Ishikawa (cell line): ENCODE data around the gene GRIK1.

Experiments
- CEBPB ChIP-seq: IDR thresholded peaks from 2 replicates; pipeline ENCODE4 v1.6.1; 2012
- CREB1 ChIP-seq: IDR thresholded peaks from 2 replicates; pipeline ENCODE4 v1.6.1; 2012; ENCODE audit warnings: low read depth
- EGR1 ChIP-seq: IDR thresholded peaks from 2 replicates; pipeline ENCODE4 v1.6.1; 2012
- EP300 ChIP-seq: IDR thresholded peaks from 2 replicates; pipeline ENCODE4 v1.6.1; 2012; ENCODE audit warnings: borderline replicate concordance
- MAX ChIP-seq: IDR thresholded peaks from 2 replicates; pipeline ENCODE4 v1.6.1; 2012
- REST ChIP-seq: IDR thresholded peaks from 2 replicates; pipeline ENCODE4 v1.6.1; 2012; ENCODE audit warnings: low read depth, mild to moderate bottlenecking
- TCF12 ChIP-seq: IDR thresholded peaks from 2 replicates; pipeline ENCODE4 v1.6.1; 2012; ENCODE audit warnings: low read depth
- USF1 ChIP-seq: IDR thresholded peaks from 2 replicates; pipeline ENCODE4 v1.6.1; 2012

GRCh38 chr21:29797155-29797554 is 142.6 kb downstream of the GRIK1 start:
- TF ChIP-seq CEBPB (no peak), CREB1 (no peak), MAX (no peak), TCF12 (no peak), USF1 (no peak), EP300 (no peak), REST (no peak), EGR1 (no peak)
